ENCODE data around the gene IL13RA2. TPM values are rescaled to one million over a fixed set of nuclear protein-coding genes. Genes with fewer than 3 reads are reported as not detected.

The IL13RA2 gene
- total and polyA plus RNA-seq, 2 of the 13 experiments (the other 11 are each of a cell fraction or from before 2014, with no cell fraction given), result not detected

DNA sequence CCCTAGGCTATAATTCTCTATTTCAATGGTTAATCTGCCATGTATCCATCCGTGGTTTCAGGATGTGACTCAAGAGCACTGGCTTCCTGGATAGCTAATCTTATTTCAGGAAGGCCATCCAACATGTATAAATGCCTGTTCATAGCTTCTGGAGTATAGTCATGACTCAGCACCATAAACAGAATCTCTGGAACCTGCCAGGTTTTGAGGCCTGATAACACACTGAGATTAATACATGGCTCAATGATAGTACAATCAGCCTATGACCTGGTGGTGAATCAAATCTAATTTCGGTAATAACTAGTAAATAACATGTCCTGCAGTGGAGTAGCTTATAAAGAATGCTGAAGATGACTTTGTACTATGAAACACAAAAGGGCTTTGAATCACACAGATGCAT lies 5.7 kb upstream of the IL13RA2 start:
- Histone ChIP-seq H3K27ac (ENCODE audit: extremely low read length, insufficient read depth, low read length) (no peak overlapping the region), H3K9ac (ENCODE audit: insufficient read depth, low read depth, low read length) (no peak overlapping the region)

DNA sequence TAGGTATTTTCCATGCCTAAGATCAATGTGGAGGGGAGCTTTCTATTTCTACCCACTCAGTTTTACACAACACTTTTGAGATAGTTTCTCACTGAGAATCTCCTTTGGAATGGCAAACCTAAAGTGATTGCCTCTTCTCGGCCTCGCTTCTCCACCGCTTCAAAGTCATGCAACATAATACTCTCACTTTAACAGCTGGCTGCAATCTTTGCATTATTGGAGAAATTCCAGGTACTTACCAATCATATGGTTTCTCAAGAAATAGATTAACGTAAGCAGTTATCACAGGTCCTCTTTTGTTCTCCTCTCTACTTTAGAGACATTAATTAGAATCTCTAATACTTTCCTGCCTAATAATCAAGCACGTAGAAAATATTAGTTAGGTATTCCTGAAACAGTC lies 3.7 kb upstream of the IL13RA2 start:
- ChIA-PET POLR2A (no interaction called here), CTCF (ENCODE audit: low intra/inter-chr PET ratio, low total read pairs) (no interaction called here)
- Histone ChIP-seq H3K79me2 (ENCODE audit: insufficient read depth, low read length) (no peaks in the 10 kb centered on the region), H2AFZ (ENCODE audit: low read length) (no peak overlapping the region), H3K9me3 (ENCODE audit: low read length) (no peaks in the 10 kb centered on the region), H3K4me2 (ENCODE audit: low read depth, low read length) (no peak overlapping the region), H4K20me1 (ENCODE audit: insufficient read depth, low read length) (no peaks in the 10 kb centered on the region), H3K27ac (ENCODE audit: extremely low read length, insufficient read depth, low read length) (no peak overlapping the region), H3K4me1 (ENCODE audit: insufficient read depth, low read length) (no peaks in the 10 kb centered on the region), H3K36me3 (replicated peaks in 1 of 2; ENCODE audit: control insufficient read depth in 1 of 2, insufficient read depth in 2 of 2, low read length in 2 of 2) (no peaks in the 10 kb centered on the region), H3K4me3 (replicated peaks in 1 of 3; ENCODE audit: insufficient read depth in 1 of 3, low read depth in 2 of 3, low read length in 3 of 3) (no peak overlapping the region), H3K9ac (ENCODE audit: insufficient read depth, low read depth, low read length) (no peak overlapping the region), H3K27me3 (ENCODE audit: control insufficient read depth in 1 of 2, insufficient read depth in 2 of 2, low read length in 2 of 2) (no peaks in the 10 kb centered on the region)
- WGBS (ENCODE audit: low lambda C conversion rate), result 8% methylated on average over 5 of the region's 5 CpGs
- TF ChIP-seq, protein P1, sequence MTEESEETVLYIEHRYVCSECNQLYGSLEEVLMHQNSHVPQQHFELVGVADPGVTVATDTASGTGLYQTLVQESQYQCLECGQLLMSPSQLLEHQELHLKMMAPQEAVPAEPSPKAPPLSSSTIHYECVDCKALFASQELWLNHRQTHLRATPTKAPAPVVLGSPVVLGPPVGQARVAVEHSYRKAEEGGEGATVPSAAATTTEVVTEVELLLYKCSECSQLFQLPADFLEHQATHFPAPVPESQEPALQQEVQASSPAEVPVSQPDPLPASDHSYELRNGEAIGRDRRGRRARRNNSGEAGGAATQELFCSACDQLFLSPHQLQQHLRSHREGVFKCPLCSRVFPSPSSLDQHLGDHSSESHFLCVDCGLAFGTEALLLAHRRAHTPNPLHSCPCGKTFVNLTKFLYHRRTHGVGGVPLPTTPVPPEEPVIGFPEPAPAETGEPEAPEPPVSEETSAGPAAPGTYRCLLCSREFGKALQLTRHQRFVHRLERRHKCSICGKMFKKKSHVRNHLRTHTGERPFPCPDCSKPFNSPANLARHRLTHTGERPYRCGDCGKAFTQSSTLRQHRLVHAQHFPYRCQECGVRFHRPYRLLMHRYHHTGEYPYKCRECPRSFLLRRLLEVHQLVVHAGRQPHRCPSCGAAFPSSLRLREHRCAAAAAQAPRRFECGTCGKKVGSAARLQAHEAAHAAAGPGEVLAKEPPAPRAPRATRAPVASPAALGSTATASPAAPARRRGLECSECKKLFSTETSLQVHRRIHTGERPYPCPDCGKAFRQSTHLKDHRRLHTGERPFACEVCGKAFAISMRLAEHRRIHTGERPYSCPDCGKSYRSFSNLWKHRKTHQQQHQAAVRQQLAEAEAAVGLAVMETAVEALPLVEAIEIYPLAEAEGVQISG (CRISPR knock-in tag; IDR thresholded peaks at IDR 0.05), result no peak
- TF ChIP-seq ZNF549 (CRISPR knock-in tag; IDR thresholded peaks at IDR 0.05) (no peak), RORA (CRISPR knock-in tag; IDR thresholded peaks at IDR 0.05) (no peak), ZNF30 (CRISPR knock-in tag; IDR thresholded peaks at IDR 0.05) (no peak), MED1 (CRISPR knock-in tag; IDR thresholded peaks at IDR 0.05) (no peak), XRCC5 (optimal IDR thresholded peaks at IDR 0.05; ENCODE audit: low read length) (no peak), ZNF674 (CRISPR knock-in tag; IDR thresholded peaks at IDR 0.05; ENCODE audit: low read depth) (no peak), ZNF790 (CRISPR knock-in tag; IDR thresholded peaks at IDR 0.05; ENCODE audit: borderline replicate concordance) (no peak), HOXA9 (CRISPR knock-in tag; IDR thresholded peaks at IDR 0.05; ENCODE audit: borderline replicate concordance) (no peak), ERF (CRISPR knock-in tag; IDR thresholded peaks at IDR 0.05) (no peak)
- no TSS peak for BruUV-seq (replicated peaks)
- DNase-seq (ENCODE audit: low spot score) (no peak), FAIRE-seq (no peak), ATAC-seq (no peak)
- intact Hi-C loops (cut with micrococcal nuclease; ENCODE audit: unreplicated experiment) (no loop called here), in situ Hi-C loops (cut with HindIII; ENCODE audit: extremely low pct_ligation_motif_present, low pct_unique_long_range_greater_than_20kb) (no loop called here)

More for the DNA sequence above, 5.7 kb upstream of the IL13RA2 start:
- no peak for ATAC-seq
- TF ChIP-seq ONECUT2 (CRISPR knock-in tag; IDR thresholded peaks at IDR 0.05) (no peak), HNRNPLL (IDR thresholded peaks at IDR 0.05; ENCODE audit: low read depth, low read length, poor library complexity, severe bottlenecking) (no peak), NFE2 (CRISPR knock-in tag; IDR thresholded peaks at IDR 0.05) (no peak), ZNF382 (CRISPR knock-in tag; IDR thresholded peaks at IDR 0.05; ENCODE audit: borderline replicate concordance) (no peak), SP1 (IDR thresholded peaks at IDR 0.05) (no peak), SP1 (CRISPR knock-in tag; IDR thresholded peaks at IDR 0.05) (no peak)
- Histone ChIP-seq H3K9me3 (ENCODE audit: low read length) (no peaks in the 10 kb centered on the region), H3K4me3 (replicated peaks in 1 of 3; ENCODE audit: insufficient read depth in 1 of 3, low read depth in 2 of 3, low read length in 3 of 3) (no peak overlapping the region), H4K20me1 (ENCODE audit: insufficient read depth, low read length) (no peaks in the 10 kb centered on the region), H3K27me3 (ENCODE audit: control insufficient read depth in 1 of 2, insufficient read depth in 2 of 2, low read length in 2 of 2) (no peaks in the 10 kb centered on the region), H3K4me2 (ENCODE audit: low read depth, low read length) (no peak overlapping the region), H3K79me2 (ENCODE audit: insufficient read depth, low read length) (no peaks in the 10 kb centered on the region), H3K4me1 (ENCODE audit: insufficient read depth, low read length) (no peaks in the 10 kb centered on the region), H3K36me3 (replicated peaks in 1 of 2; ENCODE audit: control insufficient read depth in 1 of 2, insufficient read depth in 2 of 2, low read length in 2 of 2) (no peaks in the 10 kb centered on the region), H2AFZ (ENCODE audit: low read length) (no peak overlapping the region)
- DNase-seq (ENCODE audit: low spot score), result no peak
- in situ Hi-C loops (cut with HindIII; ENCODE audit: extremely low pct_ligation_motif_present, low pct_unique_long_range_greater_than_20kb) (no loop called here), intact Hi-C loops (cut with micrococcal nuclease; ENCODE audit: unreplicated experiment) (no loop called here)
- 0% methylated on average over 2 of the region's 2 CpGs for WGBS (ENCODE audit: low lambda C conversion rate)
- BruUV-seq (replicated peaks), result no TSS peak
- no peak for FAIRE-seq
- CTCF ChIA-PET (ENCODE audit: low intra/inter-chr PET ratio, low total read pairs), result no interaction called here
- POLR2A ChIA-PET, result no interaction called here
